Activated T-helper 17 cell treated with anti-CD3 and anti-CD28 coated beads, Interleukin-2, amount 50 U/mL, for 72 hours (primary cell): ENCODE measurements around the gene DACT2. TPM values are rescaled to one million over a fixed set of nuclear protein-coding genes. Genes with fewer than 3 reads are reported as not detected.

Source experiments
- total RNA-seq, 2 donors: library from RNA; stranded (reverse); gene quantifications; one replicate each; pipeline ENCODE4 v1.2.3, GENCODE V29; 2022

DACT2 gene
- total RNA-seq, 2 donors from 2014 or later = 0.13 TPM; not detected in 1

Other genes starting within 250 kb of the DACT2 start
- not detected for gene FRMD1, start 240.6 kb downstream of the DACT2 start, total RNA-seq
- not detected for gene SMOC2, start 121.4 kb upstream of the DACT2 start, total RNA-seq